ENCODE measurements around the gene BCL2.

BCL2 gene

DNA sequence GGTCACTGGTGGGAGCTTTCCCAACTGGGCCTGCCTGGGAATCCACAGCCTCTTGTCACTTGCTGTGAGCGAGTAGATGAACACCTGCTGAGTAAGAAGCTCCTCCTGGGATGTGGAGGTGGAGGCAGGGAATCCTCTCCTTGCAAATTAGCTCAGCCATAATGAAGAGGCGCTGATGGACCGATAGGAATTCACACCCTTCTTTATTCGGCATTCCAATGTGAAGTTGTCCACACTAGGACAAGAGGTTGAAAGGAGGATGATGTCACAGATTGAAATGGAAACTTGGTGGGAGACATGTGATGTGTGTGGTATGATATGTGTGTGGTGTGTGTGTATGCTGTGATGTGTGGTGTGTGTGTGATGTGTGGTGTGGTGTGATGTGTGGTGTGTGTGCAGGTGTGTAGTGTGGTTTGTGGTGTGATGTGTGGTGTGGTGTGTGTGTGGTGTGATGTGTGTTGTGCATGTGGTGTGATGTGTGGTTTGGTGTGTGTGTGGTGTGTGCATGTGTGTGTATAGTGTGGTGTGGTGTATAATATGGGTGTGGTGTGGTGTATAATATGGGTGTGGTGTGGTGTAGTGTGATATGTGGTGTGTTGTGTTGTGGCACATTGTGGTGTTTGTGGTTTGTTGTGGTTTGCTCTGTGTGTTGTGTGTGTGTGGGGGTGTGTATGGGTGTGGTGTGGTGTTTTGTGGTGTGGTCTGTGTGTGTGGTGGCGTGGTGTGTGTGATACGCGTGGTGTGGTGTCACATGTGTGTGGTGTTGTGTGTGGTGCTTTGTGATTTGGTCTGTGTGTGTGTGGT is 216.4 kb downstream of the BCL2 start:
- DNase-seq = no peak

DNA sequence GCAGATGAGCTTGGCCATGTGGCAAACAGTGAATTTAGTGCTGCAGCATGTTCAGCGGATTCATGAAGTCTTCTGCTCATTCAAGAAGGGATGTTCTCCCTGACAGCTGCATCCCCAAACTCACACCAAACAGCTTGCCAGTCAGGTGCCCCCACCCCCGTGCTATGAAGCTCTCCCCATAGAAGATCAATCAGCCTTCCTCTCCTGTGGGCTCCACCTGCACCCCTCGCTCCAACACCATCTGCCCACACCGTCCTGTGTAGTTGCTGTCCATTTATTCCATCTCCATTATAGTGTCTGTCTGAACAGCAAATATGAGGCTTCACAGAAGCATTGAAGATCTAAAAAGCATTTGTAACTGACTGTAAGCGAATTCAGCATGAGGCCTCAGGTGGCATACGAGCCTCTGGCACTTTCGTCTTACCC is 218.9 kb downstream of the BCL2 start:
- no peak for DNase-seq

DNA sequence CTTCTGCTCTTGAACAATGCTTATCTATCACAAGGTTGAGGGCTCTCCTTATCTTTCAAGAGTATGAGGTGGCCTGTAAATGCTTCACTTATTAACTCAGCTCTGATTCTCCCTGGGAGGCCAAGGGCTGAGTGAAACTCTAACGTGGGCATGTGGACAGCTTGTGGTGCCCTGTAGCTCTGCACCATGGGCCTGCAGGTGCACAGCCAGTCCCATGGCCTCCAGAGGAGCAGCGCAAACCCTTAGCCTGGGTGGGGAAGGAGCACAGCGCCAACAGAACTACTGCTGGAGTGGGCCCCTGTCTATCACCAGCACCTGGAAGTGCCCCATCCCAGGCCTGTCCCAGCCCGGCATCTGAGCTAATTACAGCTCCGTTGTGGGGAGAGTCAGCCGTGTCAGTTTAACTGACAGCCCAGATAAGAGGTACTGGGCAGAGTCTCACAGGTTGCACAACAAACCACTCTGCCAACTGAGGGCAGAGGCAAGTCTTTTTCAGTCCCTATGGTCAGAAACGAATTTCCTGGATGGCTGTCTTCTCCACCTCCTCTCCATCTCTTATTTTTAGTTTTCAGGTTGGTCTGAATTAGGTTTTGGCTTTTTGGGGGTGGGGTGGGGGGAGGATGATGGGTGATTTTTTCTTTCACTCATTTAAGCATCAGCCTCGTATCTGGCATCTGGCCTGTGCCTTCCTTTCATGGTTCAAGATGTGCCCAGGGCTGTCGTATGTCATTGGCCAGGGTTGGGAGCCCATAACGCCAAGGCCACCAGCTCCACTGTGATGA is 219.5 kb downstream of the BCL2 start:
- no peak for DNase-seq

DNA sequence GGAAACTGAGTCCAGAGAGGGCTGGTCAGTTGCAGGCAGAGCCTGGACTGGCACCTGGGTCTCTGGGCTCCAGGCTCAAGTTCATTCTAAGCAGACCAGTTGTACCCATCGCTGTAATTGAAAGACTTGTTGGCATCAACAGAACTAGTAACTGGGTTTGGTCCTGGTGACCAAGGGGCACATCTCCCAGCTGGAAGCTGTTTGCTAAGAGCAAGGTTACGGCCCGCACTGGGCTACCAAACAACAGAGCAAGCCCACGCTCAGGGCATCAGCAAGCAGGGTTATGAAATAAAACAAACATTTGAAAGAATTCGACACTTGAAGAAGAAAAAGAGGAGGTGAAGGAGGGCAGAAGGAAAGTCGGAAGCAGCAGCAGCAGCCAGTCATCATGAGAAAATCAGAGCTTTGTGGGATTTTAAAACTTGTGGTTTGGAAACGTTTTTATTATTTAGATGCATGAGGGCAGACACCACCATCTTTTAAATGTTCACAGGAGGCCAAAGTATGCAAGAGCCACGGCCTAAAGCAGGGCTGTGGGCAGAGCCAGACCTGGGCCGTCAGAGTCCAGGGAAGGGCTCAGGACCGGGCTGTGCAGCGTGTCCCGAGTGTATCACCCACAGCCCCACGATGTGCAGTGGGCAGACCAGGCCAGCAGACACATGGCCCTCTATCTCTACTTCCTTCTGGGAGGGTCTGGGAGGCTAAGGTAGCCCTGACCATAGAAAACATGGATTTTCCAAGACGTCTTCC is 220.3 kb downstream of the BCL2 start:
- DNase-seq = no peak

DNA sequence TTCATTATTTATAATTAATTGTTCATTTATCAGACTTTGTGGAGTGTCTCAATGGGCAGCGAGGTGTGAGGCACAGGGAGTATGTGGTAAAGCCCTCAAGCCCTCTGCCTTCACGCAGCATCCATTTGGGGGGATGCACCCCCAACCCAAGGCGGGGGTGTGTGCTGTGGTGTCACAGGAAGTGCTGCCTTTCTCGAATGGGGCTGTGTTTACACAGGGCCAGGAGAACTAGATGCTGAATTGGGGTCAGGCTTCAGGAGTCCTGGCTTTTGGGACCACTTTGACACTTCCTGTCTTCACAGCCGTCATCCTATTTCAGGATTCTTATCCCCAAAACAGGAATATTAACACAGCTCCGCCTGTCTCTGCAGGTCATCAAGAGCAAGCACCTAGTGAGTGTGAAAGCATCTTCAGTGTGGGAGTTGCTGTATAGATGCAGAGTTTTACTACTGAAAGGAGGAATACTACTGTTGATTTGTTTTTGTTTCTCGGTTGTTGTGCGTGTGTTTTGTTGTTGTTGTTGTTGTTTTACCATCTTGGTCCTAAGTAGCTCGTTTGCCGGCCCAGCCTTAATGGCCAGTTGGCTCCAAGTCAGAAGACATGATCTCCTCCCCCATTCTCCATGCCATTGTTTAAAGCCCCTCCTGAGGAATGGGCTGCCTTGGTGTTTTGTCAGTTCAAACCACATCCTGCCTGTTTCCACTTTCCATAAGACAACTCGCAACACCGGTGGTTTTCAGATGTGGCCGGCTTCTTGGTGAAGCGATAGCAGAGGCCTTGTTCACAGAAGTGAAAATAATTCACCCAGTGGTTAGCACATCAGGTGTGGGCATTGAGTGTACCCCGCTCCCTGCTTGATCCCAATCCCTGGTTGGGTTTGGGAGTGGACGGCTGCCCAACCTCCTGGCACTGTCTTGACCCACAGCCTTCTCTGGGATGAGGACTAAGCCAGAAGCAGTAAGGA is 221.3 kb downstream of the BCL2 start:
- DNase-seq = no peak

DNA sequence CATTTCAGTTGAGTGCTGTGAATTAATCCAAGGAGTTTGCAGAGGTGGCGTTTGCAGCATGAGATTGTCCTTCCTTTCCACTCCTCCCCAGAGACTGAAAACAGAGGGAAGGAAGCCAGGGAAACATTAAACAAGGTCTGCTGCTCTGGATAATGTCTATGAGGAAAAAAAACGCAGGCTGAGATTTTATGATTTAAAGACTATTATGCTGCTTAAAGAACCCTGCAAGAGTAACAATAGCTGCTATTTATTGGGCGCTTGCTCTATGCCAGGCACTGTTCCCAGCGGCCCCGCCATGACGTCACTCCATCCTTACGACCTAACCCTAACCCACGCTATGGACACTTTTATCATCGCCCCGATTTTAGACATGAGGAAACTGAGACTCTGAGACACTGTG is 222.4 kb downstream of the BCL2 start:
- no peak for DNase-seq

DNA sequence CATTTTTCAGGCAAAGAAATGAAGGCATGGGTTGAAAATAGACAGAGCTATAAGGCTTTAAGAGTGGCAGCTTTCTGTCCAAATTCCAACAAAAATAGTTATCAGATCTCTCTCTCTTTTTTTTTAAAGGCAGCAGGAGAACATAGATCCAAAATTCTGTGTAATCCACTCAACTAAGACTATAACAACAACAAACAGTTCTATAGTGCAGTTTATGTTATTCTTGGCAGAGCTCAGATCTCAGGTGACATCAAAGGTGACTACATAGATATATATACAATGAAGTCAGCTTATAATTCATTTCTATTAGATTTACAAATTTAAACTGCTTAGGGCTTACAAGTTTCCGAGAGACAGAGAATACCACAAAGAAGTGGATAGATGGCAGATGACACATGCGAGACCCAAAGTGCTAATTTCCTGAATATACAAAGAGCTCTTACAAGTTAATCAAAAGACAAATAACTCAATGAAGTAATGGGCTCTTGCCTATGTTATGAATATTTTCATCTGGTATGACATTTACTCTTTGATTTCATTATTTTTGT is 223.2 kb downstream of the BCL2 start:
- DNase-seq = no peak

DNA sequence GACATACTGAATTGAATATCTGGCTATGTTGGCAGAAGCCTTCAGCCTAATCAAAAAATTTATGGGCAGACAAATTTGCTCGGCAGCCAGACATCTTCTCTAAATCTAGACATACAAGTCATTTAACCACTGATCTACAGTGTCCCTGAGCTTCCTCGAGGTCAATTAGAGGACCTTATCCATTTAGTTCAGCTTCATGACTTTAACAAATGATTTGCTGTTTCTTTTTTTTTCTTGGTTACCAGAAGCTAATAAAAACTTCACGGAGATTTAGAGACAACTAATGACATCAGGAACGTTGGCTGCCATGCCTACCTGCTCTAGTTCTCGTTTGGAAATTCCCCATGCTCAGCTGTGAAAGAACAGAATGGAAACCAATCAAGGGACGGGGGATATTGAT is 223.8 kb downstream of the BCL2 start:
- DNase-seq = no peak

DNA sequence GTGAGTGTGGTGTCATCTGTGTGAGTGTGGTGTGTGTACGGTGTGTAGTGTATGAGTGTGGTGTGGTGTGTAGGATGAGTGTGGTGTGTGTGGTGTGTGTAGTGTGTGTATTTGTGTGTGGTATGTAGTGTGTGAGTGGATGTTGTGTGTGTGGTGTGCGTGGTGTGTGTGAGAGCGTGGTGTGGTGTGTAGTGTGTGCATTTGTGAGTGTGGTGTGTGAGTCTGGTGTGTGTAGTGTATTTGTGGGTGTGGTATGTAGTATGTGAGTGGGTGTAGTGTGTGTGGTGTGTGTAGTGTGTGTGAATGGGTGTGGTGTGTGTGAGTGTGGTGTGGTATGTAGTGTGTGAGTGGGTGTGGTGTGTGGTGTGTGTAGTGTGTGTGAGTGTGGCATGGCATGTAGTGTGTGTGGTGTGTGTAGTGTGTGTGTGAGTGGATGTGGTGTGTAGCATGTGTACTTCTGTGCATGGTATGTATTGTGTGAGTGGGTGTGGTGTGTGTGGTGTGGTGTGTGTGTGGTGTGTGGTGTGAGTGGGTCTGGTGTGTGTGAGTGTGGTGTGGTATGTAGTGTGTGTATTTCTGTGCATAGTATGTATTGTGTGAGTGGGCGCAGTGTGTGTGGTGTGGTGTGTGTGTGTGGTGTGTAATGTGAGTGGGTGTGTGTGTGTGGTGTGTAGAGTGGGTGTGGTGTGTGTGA is 227.8 kb downstream of the BCL2 start:
- DNase-seq = no peak

DNA sequence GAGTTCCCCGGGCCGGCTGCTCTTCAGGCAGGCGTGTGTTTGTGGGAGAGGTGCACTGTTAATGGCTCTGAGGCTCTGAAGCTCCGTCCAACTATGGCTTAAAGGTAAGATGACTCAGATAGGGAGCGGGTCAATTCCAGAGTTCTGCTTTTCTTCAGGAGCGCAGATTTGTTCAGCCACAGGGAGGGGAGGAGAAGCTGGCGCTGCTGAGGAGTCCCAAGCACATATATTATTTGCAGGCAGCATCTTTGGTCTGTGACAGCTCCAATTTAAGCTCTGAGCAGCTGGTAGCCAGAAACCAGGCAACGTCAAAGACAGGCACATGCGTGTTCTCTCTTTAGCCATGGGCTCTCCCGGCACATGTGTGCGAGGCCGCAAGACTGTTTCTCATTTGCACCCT is 229.2 kb downstream of the BCL2 start:
- DNase-seq = no peak

DNA sequence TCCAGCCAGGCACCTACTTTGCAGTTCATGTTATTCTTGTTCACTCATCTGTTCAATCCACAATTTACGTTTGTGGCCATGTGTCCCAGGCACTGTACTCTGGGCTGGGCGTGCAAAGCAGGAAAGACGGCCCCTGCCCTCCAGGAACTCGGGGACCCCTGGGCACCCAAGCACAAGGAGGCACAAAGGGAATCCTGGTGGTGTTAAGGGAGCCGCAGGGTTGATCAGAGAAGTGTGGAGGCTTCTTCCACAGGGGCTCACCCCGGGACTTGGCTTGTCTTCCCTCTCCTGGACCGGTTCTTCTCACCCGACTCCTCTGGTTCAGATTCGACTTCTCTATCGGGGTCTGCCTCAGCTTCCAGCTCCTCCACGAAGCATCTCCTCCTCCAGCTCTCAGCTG is 230.5 kb downstream of the BCL2 start:
- DNase-seq = no peak

DNA sequence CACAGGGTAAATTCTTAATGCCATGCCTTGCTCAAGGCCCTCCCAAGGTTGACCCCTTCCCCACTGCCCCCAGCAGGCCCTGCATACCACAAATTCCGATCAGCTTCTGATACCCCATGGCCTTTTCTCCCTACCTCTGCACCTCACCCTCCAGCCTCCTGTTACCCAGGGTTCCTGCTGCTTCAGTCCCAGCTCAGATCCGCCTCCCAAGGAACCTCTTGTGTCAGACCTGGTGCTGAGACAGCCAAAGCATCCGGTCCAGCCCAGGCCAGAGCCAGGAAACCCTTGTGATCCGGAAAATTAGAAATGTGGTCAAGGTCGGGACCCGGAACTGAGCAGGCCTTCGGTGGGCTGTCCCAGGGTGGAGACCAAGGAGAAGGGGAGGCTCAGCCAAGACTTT is 231.3 kb downstream of the BCL2 start:
- no peak for DNase-seq

DNA sequence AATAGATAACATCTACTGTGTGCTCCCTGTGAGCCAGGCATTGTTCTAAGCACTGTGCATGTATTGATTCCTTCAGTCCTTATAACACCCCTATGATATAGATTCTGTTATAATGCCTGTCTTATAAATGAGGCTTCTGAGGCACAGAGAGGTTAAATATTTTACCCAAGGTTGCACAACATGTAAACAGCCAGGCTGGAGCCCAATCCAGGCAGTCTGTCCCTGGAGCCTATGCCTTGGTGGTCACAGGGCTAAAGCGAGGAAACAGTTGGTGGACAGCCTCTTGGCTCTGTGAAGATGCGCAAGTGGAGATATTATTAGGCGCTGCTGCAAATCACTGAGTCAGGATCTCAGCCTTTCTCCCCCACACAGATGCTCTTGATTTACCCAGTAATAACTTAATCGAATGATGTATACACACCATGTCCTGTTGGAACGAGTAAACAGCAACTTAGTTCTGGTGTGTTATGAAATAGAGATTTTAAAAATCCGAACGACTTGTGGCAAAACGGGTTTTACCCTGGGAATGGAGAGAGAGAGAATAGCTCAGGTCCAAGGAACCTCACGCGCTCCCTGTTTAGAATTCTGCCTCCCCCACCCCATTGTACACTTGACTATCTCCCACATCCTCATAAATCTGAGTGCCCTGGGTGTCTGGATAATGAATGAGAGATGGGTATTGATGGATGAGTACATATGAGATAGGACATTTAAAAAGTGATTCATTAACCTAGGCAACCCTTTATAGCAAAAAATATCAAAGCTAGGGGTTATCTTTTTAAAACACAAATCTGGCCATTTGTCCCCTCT is 231.9 kb downstream of the BCL2 start:
- no peak for DNase-seq

DNA sequence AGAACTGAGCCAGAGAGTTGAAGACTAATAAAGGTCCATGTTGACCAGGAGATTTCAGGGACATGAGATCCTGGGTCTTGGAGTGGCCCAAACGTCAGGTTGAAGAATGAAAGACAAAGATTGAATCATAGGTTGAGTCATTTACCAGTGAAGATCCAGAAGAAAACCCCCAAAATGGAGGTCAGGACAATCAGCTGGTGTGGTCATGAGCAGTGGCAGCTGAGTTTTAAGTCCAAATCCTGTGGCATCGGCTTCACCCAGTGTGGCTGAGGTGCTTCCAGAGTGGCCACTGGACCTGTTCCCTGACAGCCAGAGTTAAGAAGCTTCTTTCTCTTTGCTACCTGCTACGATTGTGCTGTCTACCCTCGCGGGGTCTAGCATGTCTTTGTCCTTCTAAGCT is 234.0 kb downstream of the BCL2 start:
- DNase-seq = no peak

DNA sequence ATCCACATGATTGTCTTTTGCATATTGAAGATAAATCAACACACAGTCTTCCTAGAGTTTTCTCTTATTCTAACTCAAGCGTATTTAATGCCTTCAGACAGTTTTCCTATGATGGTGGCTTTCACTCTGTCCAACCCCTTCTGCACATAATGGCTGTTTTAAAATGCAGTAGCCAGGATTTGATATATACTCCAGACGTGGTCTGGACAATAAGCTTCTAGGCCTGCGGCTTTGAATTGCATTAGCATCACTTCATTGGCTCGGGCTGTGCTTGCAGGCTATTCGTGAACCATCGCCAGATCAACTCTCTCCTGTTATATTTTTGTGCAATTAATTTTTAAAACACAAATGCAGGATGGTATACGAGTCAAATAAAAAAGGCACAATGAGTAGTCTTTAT is 235.3 kb downstream of the BCL2 start:
- DNase-seq = no peak

DNA sequence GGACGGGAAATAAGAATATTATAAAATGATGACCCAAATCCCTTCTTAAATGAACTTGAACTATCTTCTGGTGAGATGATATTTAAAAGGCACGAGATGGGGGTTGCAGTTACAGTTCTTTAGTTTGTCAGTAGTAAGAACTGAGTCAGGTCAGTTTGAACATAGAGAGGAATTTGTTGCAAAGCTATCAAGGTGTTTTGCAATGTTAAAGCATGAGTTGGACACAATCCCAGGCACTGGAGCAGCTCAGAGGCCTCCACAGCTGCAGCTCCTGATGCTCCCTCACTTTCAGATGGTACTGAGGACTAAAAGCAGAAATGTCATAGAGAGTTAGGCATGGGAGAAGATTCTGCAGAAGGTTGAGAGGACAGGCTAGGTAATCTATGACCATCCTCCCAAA is 236.0 kb downstream of the BCL2 start:
- no peak for DNase-seq

DNA sequence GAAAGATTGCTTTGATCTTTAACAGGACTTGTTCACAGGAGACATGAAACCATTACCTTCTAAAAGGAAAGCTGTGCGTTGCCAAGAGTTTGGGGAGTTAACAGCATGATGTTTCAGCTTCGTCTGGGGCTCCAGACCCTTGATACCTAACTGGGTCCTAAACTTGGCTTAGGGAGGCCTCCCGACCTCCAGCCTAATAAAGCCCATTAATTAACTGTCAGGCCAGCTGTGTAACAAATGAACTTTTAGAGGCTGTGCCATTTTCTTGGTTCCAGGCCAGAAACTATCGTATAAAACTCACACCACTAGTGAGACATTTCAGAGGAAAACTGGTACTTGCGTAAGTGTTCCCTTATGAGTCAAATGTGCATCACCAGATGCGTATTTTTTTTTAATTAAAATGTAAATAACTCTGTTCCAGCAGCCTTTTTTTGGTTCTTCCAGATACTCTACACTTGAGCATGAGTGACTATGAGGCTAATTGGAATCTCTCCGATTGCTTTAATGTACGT is 236.5 kb downstream of the BCL2 start:
- no peak for DNase-seq

DNA sequence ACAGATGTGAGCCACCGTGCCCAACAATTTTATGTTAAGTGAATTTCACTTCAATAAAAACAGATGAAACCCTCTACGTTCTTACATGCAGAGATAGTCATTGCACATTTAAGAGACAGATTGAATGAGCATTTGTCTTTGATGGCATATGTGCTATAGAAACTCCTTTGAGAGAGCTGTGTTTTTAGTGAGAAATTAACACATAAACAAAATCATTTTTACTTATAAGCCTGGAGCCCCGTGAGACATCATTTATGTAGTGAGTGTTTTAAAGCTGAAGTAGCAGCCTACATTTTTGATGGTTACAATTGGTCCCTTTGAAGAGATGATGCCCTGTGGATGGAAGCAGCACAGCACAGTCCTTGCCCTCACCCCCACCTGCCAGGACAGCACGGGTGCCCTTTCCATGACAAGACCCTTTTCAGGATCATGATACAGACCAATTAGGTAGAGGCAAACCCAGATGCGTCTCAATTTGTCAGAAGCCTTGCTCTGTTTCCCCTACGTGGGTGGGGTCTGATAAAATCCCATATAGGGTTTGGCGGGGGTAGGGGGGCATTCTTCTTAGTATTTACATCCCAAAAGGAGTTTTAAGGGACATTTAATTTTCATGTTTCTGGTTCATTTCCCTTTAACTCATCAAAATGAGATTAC is 237.1 kb downstream of the BCL2 start:
- DNase-seq = no peak

DNA sequence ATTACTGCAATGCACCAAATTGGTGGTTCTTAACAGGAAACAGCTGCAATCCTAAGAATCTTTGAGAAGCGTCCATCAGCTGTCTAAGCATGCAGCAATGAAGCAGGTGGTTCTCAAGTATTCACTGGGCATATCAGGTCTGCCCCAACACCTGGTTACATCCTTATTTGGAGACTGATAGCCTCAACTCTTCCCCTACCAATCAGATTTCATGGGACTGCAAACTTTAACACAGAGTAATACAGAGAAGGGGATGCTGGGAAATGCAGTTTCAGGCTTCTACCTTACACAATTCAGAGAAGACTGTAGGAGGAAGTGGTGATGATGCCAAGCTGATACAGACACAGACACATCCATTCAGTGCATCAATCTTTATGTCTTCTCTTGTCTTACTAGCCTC is 240.5 kb downstream of the BCL2 start:
- no peak for DNase-seq

DNA sequence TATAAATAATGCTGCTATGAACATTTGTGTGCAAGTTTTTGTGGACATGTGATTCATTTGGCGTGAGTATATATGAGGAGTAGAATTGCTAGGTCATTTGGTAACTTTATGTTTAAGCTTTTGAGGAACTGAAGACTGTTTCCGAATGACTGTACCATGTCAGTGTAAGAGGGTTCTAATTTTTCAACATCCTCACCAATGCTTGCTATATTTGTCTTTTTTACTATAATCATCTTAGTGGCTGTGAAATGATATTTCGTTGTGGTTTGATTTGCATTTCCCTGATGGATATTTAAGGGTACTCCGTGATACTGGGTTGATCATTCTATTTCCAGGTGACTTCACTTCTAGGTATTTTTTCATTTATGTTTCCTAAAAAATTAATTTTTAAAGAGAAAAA is 241.1 kb downstream of the BCL2 start:
- DNase-seq = no peak

All from NCI-H1694 treated with DMSO at 0.1 percent for 48 hours (cell line).